PC-9 (cell line): ENCODE results near the gene MERTK. TPM values are rescaled to one million over a fixed set of nuclear protein-coding genes. Genes with fewer than 3 reads are reported as not detected.

Source experiments
- BruUV-seq: library from RNA; stranded (reverse); fragments of 400-500 nt; replicated peaks from 2 replicates; lab custom pipeline; 2021; lab: Mats Ljungman, UMichigan
- CTCF ChIA-PET: fragments of 300-600 bp; sonication (Branson Sonifier 250); formaldehyde crosslinking; loops from one replicate; lab custom pipeline; 2022; ENCODE audit warnings: antibody characterized with exemption; lab: Charles Lee
- POLR2A ChIA-PET: fragments of 300-600 bp; sonication (Branson Sonifier 250); formaldehyde crosslinking; loops from one replicate; lab custom pipeline; 2022; ENCODE audit warnings: antibody characterized with exemption; ENCODE audit not compliant: unreplicated experiment; lab: Charles Lee
- DNase-seq, 2 experiments: peaks; one replicate each; pipeline versions ENCODE4 v3.0.0 to v3.0.0-alpha.2; 2015 to 2022; ENCODE audit warnings: mixed read lengths in 1 of 2
- H2AFZ ChIP-seq: fragments of 200-600 bp; sonication (generic); 2 replicates; pipeline ENCODE4 v1.8.1; 2017; ENCODE audit warnings: antibody characterized with exemption
- H3F3A ChIP-seq: fragments of 200-600 bp; sonication (generic); 2 replicates; pipeline ENCODE4 v1.8.1; 2017; ENCODE audit warnings: antibody characterized with exemption, mild to moderate bottlenecking, low read depth; ENCODE audit not compliant: insufficient read depth
- H3K27ac ChIP-seq: fragments of 200-600 bp; sonication (generic); 2 replicates; pipeline ENCODE4 v1.6.1; 2016; ENCODE audit warnings: mixed run types
- H3K27me3 ChIP-seq: fragments of 200-600 bp; sonication (generic); 2 replicates; pipeline ENCODE4 v1.6.1; 2016; ENCODE audit warnings: low read depth, mixed run types; ENCODE audit not compliant: insufficient read depth
- H3K36me3 ChIP-seq: fragments of 200-600 bp; sonication (generic); 2 replicates; pipeline ENCODE4 v1.6.1; 2016; ENCODE audit warnings: low read depth, mixed run types
- H3K4me1 ChIP-seq: fragments of 200-600 bp; sonication (generic); replicated peaks from 2 replicates; pipeline ENCODE4 v1.6.1; 2016; ENCODE audit warnings: mixed run types; ENCODE audit not compliant: insufficient read depth
- H3K4me2 ChIP-seq: fragments of 200-600 bp; sonication (generic); 2 replicates; pipeline ENCODE4 v1.6.1; 2017; ENCODE audit warnings: mixed run types
- H3K4me3 ChIP-seq: fragments of 200-600 bp; sonication (generic); 2 replicates; pipeline ENCODE4 v1.6.1; 2016; ENCODE audit warnings: mixed run types
- H3K79me2 ChIP-seq: fragments of 200-600 bp; sonication (generic); 2 replicates; pipeline ENCODE4 v1.6.1; 2017; ENCODE audit warnings: low read depth, mixed run types
- H3K9me2 ChIP-seq: fragments of 200-600 bp; sonication (generic); 2 replicates; pipeline ENCODE4 v1.8.1; 2017; ENCODE audit warnings: mild to moderate bottlenecking; ENCODE audit not compliant: insufficient read depth
- H3K9me3 ChIP-seq: fragments of 200-600 bp; sonication (generic); 2 replicates; pipeline ENCODE4 v1.8.1; 2016; ENCODE audit warnings: low read depth; ENCODE audit not compliant: insufficient read depth
- H4K20me1 ChIP-seq: fragments of 200-600 bp; sonication (generic); 2 replicates; pipeline ENCODE4 v1.8.1; 2017; ENCODE audit not compliant: insufficient read depth
- CTCF ChIP-seq: fragments of 200-600 bp; sonication (generic); conservative IDR thresholded peaks from 2 replicates; pipeline ENCODE4 v1.6.1; 2017; ENCODE audit warnings: mixed run types, antibody characterized with exemption, mild to moderate bottlenecking, moderate library complexity
- EZH2 ChIP-seq: fragments of 200-600 bp; sonication (generic); IDR thresholded peaks from 2 replicates; pipeline ENCODE4 v1.8.0; 2017; ENCODE audit warnings: antibody characterized with exemption, low read depth
- intact Hi-C: fragments of 100-400 bp; cut with micrococcal nuclease; formaldehyde crosslinking; loops from one replicate; pipeline ENCODE4 v1.10.0; 2022; ENCODE audit not compliant: unreplicated experiment
- total RNA-seq: library from RNA; stranded (reverse); gene quantifications from 2 replicates; pipeline ENCODE4 v1.2.3, GENCODE V29; 2021

Gene MERTK
- total RNA-seq, 1 experiment from 2014 or later, result 1.6 TPM

GRCh38 chr2:111927723-111928122 is 29.3 kb downstream of the MERTK start:
- no peak overlapping the region for H3K4me3 ChIP-seq
- no TSS peak for BruUV-seq
- no peaks in the 10 kb centered on the region for H3K9me2 ChIP-seq
- POLR2A ChIA-PET, result interaction anchor here (0.6 kb wide), 2 partner anchors 10 to 28 kb away, joined by 9 read pairs; no protein-coding TSS in a partner anchor
- TF ChIP-seq EZH2 (no peak), CTCF (no peak)
- peaks cover 16% of the 10 kb centered on the region for H3F3A ChIP-seq
- H2AFZ ChIP-seq, result no peak overlapping the region
- peaks cover 24% of the 10 kb centered on the region for H3K4me1 ChIP-seq
- no peak overlapping the region for H3K4me2 ChIP-seq
- intact Hi-C loops, result no loop called here
- no peak overlapping the region for H3K27ac ChIP-seq
- no peak for DNase-seq
- H3K9me3 ChIP-seq, result no peaks in the 10 kb centered on the region
- H3K27me3 ChIP-seq, result no peaks in the 10 kb centered on the region
- no peaks in the 10 kb centered on the region for H3K79me2 ChIP-seq
- H3K36me3 ChIP-seq, result no peaks in the 10 kb centered on the region
- H4K20me1 ChIP-seq, result no peaks in the 10 kb centered on the region
- CTCF ChIA-PET, result no interaction called here

- Histone ChIP-seq H3F3A (peaks cover 16% of the 10 kb centered on the region), H4K20me1 (no peaks in the 10 kb centered on the region), H3K79me2 (no peaks in the 10 kb centered on the region), H3K4me1 (peaks cover 14% of the 10 kb centered on the region), H3K9me2 (no peaks in the 10 kb centered on the region), H3K9me3 (no peaks in the 10 kb centered on the region), H3K36me3 (no peaks in the 10 kb centered on the region), H3K4me3 (no peak overlapping the region), H3K4me2 (no peak overlapping the region), H3K27me3 (no peaks in the 10 kb centered on the region), H3K27ac (peak overlapping the region; percentile 14; the same call in 1 of the 2 replicates), H2AFZ (no peak overlapping the region)
- DNase-seq, result no peak
- CTCF ChIA-PET, result no interaction called here
- BruUV-seq, result no TSS peak
- TF ChIP-seq CTCF, result no peak
- POLR2A ChIA-PET, result no interaction called here
- intact Hi-C loops, result no loop called here
Measured at GRCh38 chr2:111930409-111930808, 32.0 kb downstream of the MERTK start.

- peak overlapping the region; percentile 14; the same call in 1 of the 2 replicates for H3K4me2 ChIP-seq
Measured at GRCh38 chr2:111930875-111931274, 32.5 kb downstream of the MERTK start.

More at GRCh38 chr2:111930875-111931274, 32.5 kb downstream of the MERTK start:
- intact Hi-C loops, result no loop called here
- Histone ChIP-seq H3K4me3 (no peak overlapping the region), H3K36me3 (no peaks in the 10 kb centered on the region), H3K27ac (peak overlapping the region; percentile 14; the same call in 1 of the 2 replicates), H3K4me1 (peaks cover 14% of the 10 kb centered on the region), H3K9me3 (no peaks in the 10 kb centered on the region), H3K27me3 (no peaks in the 10 kb centered on the region), H2AFZ (no peak overlapping the region), H3K79me2 (no peaks in the 10 kb centered on the region), H4K20me1 (no peaks in the 10 kb centered on the region), H3K9me2 (no peaks in the 10 kb centered on the region), H3F3A (peaks cover 16% of the 10 kb centered on the region)
- TF ChIP-seq EZH2 (no peak), CTCF (no peak)
- DNase-seq, result peak in 1 of 2 experiments; percentile 71
- ChIA-PET CTCF (no interaction called here), POLR2A (no interaction called here)
- BruUV-seq, result no TSS peak
